K562 (cell line): Measurements from ENCODE around the gene GGT1. TPM values are rescaled to one million over a fixed set of nuclear protein-coding genes. Genes with fewer than 3 reads are reported as not detected.

ENCODE experiments used
- CCNT2 ChIP-seq: IDR thresholded peaks from 2 replicates; pipeline ENCODE4 v1.6.1; 2011; ENCODE audit warnings: borderline replicate concordance, low read depth, mild to moderate bottlenecking, moderate library complexity, mixed read lengths, low read length; ENCODE audit not compliant: insufficient read length; ENCODE audit errors: extremely low read depth
- HDAC1 ChIP-seq, 2 experiments: fragments of 450-650 bp; IDR thresholded peaks; 2 replicates each; pipeline ENCODE4 v1.6.1; 2016 to 2017; ENCODE audit warnings: inconsistent platforms in 1 of 2, mild to moderate bottlenecking in 1 of 2, moderate library complexity in 1 of 2
- JUN ChIP-seq, 2 experiments: sonication (generic) in 1 of 2; formaldehyde crosslinking in 1 of 2; IDR thresholded peaks; 2 replicates each; pipeline versions ENCODE4 v1.6.1 to v1.8.0; 2012 to 2022; ENCODE audit warnings: borderline replicate concordance in 2 of 2, mild to moderate bottlenecking in 2 of 2, improper control_type of control experiment in 1 of 2, low read depth in 1 of 2, low read length in 1 of 2, missing genetic modification reagents in 1 of 2
- MEF2A ChIP-seq: IDR thresholded peaks from 2 replicates; pipeline ENCODE4 v1.6.1; 2011; ENCODE audit warnings: low read depth, mild to moderate bottlenecking, low read length, moderate library complexity; ENCODE audit not compliant: control insufficient read depth
- NONO ChIP-seq, 2 experiments: fragments of 200-400 bp in 1 of 2; fragments of 450-650 bp in 1 of 2; formaldehyde crosslinking in 1 of 2; IDR thresholded peaks; 2 replicates each; pipeline ENCODE4 v1.6.1; 2017; ENCODE audit warnings: low read depth in 2 of 2, mild to moderate bottlenecking in 2 of 2, moderate library complexity in 2 of 2, low read length in 1 of 2
- NR2F6 ChIP-seq: fragments of 450-650 bp; formaldehyde crosslinking; IDR thresholded peaks from 2 replicates; pipeline ENCODE4 v1.4.0; 2020; ENCODE audit warnings: mild to moderate bottlenecking
- PCBP1 ChIP-seq: fragments of 200-400 bp; formaldehyde crosslinking; IDR thresholded peaks from 2 replicates; pipeline ENCODE4 v1.6.1; 2018; ENCODE audit warnings: mild to moderate bottlenecking, low read depth, low read length; ENCODE audit not compliant: poor library complexity, severe bottlenecking
- RAD51 ChIP-seq: fragments of 450-650 bp; IDR thresholded peaks from 2 replicates; pipeline ENCODE4 v1.7.1; 2016; ENCODE audit warnings: low read depth, mild to moderate bottlenecking, borderline replicate concordance
- RBM17 ChIP-seq: fragments of 200-400 bp; formaldehyde crosslinking; IDR thresholded peaks from 2 replicates; pipeline ENCODE4 v1.6.1; 2017; ENCODE audit warnings: low read depth, mild to moderate bottlenecking, low read length, borderline replicate concordance
- TEAD4 ChIP-seq, 2 experiments: sonication (generic) in 1 of 2; formaldehyde crosslinking in 1 of 2; IDR thresholded peaks; 2 replicates each; pipeline versions ENCODE4 v1.6.1 to v1.8.0; 2012 to 2022; ENCODE audit warnings: borderline replicate concordance in 1 of 2, inconsistent platforms in 1 of 2, low read length in 1 of 2, mild to moderate bottlenecking in 1 of 2, missing genetic modification reagents in 1 of 2
- TFAM ChIP-seq: fragments of 250-450 bp; sonication (Bioruptor Pico); conservative IDR thresholded peaks from 2 replicates; pipeline ENCODE4 v1.5.0; 2021; ENCODE audit warnings: mild to moderate bottlenecking, moderate library complexity
- ZBTB8A ChIP-seq: fragments of 450-650 bp; IDR thresholded peaks from 2 replicates; pipeline ENCODE4 v1.6.1; 2018; ENCODE audit warnings: mild to moderate bottlenecking, moderate library complexity; ENCODE audit not compliant: partially characterized antibody
- polyA plus RNA-seq, 8 experiments: library from polyadenylated mRNA; depleted of rRNA in 4 of 8; stranded (reverse) in 5 of 8; unstranded in 3 of 8; fragments of >200 nt; fragmentation: Nextera tagmentation in 2 of 8; fragmentation: Illumina TruSeq in 1 of 8; extraction: Ambion mirVana in 2 of 8; extraction: Trizol in 1 of 8; gene quantifications; 2 replicates each; pipeline versions ENCODE4 v1.2.1 to v1.2.3, GENCODE V29; 2011 to 2014; ENCODE audit warnings: inconsistent platforms in 1 of 8, missing spikeins in 1 of 8
- total RNA-seq, 7 experiments: library from RNA; depleted of rRNA in 6 of 7; stranded (reverse); fragments of >200 nt in 6 of 7; fragmentation: Illumina TruSeq in 2 of 7; extraction: Trizol in 2 of 7; gene quantifications; 2 replicates each; pipeline versions ENCODE4 v1.2.1 to v1.2.3, GENCODE V29; 2011 to 2021; ENCODE audit warnings: low replicate concordance in 1 of 7
- TF ChIP-seq, protein P1 (sequence below): fragments of 450-650 bp; IDR thresholded peaks from 2 replicates; pipeline ENCODE4 v1.6.1; 2016; ENCODE audit warnings: borderline replicate concordance
- TF ChIP-seq, protein P2 (sequence below): sonication (generic); formaldehyde crosslinking; IDR thresholded peaks from 2 replicates; pipeline ENCODE4 v1.8.0; 2022; ENCODE audit warnings: missing genetic modification reagents, mild to moderate bottlenecking, borderline replicate concordance
- TF ChIP-seq, protein P3 (sequence below): sonication (generic); formaldehyde crosslinking; IDR thresholded peaks from 2 replicates; pipeline ENCODE4 v1.8.1; 2023; ENCODE audit warnings: mild to moderate bottlenecking, missing genetic modification reagents
- TF ChIP-seq, protein P4 (sequence below): fragments of 250-450 bp; sonication (Bioruptor Pico); IDR thresholded peaks from 2 replicates; pipeline ENCODE4 v1.8.0; 2021; ENCODE audit warnings: mild to moderate bottlenecking, moderate library complexity
- TF ChIP-seq, protein P5 (sequence below): fragments of 250-450 bp; sonication (Bioruptor Pico); IDR thresholded peaks from 2 replicates; pipeline ENCODE4 v1.5.1; 2021; ENCODE audit warnings: mild to moderate bottlenecking

Gene GGT1
- total and polyA plus RNA-seq, 9 of the 15 experiments (the other 6 are each of a cell fraction or from before 2014, with no cell fraction given), result 0.46 to 11.8 (median 6.9) TPM

DNA sequence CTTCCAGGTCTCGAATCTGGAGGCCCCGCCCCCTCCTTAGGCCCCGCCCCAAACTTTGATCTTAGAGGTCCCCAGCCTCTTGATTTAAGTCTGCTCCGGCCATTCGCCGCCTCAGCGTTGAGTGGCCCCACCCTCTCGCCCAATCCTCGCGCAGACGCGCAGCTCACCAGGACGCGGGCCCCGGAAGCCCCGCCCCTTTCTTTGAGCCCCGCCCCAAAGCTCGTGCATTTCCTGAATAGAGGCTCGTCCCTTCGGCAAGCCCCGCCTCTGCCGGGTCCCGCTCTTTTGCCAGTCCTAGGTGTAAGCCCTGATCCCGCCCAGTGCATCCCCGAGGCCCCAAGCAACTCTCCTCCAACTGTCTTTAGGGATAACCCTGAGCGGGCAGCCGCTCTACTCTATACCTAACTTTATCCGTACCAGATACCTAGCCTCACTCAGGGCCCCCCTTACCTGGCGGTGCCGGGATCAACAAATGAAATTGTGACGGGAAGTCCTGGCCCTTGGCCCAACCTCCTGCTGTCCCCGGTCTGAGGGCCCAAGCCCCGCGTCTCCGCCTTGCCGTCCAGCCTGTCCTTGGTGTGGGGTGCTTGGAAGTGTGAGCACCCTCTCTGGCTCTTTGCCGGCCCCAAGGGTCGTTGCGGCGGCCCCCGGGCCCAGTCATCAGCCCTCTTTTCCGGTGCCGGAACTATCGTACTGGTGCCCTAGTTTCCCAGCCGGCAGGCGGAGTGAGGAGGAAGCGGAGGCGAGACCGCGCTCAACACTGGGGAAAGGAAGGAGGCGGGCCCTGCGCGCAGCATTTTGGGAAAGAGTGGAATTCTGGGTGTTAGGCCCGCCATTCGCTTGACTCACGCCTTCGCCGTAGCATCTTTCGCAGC, 47.6 kb upstream of the GGT1 start, which contains the start of gene SNRPD3 (continued):
- TF ChIP-seq JUN (IDR thresholded peaks at IDR 0.05; ENCODE audit: borderline replicate concordance, low read depth, low read length) (no peak), JUN (CRISPR knock-in tag; IDR thresholded peaks at IDR 0.05; ENCODE audit: borderline replicate concordance) (no peak), PCBP1 (no peak), NR2F6 (no peak), RAD51 (no peak), TFAM (CRISPR knock-in tag) (no peak), RBM17 (no peak), NONO (IDR thresholded peaks at IDR 0.05; ENCODE audit: low read depth in 2 of 2, low read length in 1 of 2) (no peak), MEF2A (no peak), ZBTB8A (no peak), TEAD4 (IDR thresholded peaks at IDR 0.05; ENCODE audit: low read length) (no peak), TEAD4 (CRISPR knock-in tag; IDR thresholded peaks at IDR 0.05; ENCODE audit: borderline replicate concordance) (no peak), HDAC1 (IDR thresholded peaks at IDR 0.05) (no peak), CCNT2 (no peak)
- TF ChIP-seq, protein P1, sequence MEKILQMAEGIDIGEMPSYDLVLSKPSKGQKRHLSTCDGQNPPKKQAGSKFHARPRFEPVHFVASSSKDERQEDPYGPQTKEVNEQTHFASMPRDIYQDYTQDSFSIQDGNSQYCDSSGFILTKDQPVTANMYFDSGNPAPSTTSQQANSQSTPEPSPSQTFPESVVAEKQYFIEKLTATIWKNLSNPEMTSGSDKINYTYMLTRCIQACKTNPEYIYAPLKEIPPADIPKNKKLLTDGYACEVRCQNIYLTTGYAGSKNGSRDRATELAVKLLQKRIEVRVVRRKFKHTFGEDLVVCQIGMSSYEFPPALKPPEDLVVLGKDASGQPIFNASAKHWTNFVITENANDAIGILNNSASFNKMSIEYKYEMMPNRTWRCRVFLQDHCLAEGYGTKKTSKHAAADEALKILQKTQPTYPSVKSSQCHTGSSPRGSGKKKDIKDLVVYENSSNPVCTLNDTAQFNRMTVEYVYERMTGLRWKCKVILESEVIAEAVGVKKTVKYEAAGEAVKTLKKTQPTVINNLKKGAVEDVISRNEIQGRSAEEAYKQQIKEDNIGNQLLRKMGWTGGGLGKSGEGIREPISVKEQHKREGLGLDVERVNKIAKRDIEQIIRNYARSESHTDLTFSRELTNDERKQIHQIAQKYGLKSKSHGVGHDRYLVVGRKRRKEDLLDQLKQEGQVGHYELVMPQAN, result peak; percentile 26; the same call in 1 of the 2 replicates
- TF ChIP-seq, protein P2, sequence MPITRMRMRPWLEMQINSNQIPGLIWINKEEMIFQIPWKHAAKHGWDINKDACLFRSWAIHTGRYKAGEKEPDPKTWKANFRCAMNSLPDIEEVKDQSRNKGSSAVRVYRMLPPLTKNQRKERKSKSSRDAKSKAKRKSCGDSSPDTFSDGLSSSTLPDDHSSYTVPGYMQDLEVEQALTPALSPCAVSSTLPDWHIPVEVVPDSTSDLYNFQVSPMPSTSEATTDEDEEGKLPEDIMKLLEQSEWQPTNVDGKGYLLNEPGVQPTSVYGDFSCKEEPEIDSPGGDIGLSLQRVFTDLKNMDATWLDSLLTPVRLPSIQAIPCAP (CRISPR knock-in tag), result no peak
- TF ChIP-seq, protein P3, sequence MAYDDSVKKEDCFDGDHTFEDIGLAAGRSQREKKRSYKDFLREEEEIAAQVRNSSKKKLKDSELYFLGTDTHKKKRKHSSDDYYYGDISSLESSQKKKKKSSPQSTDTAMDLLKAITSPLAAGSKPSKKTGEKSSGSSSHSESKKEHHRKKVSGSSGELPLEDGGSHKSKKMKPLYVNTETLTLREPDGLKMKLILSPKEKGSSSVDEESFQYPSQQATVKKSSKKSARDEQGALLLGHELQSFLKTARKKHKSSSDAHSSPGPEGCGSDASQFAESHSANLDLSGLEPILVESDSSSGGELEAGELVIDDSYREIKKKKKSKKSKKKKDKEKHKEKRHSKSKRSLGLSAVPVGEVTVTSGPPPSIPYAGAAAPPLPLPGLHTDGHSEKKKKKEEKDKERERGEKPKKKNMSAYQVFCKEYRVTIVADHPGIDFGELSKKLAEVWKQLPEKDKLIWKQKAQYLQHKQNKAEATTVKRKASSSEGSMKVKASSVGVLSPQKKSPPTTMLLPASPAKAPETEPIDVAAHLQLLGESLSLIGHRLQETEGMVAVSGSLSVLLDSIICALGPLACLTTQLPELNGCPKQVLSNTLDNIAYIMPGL, result no peak
- TF ChIP-seq, protein P4, sequence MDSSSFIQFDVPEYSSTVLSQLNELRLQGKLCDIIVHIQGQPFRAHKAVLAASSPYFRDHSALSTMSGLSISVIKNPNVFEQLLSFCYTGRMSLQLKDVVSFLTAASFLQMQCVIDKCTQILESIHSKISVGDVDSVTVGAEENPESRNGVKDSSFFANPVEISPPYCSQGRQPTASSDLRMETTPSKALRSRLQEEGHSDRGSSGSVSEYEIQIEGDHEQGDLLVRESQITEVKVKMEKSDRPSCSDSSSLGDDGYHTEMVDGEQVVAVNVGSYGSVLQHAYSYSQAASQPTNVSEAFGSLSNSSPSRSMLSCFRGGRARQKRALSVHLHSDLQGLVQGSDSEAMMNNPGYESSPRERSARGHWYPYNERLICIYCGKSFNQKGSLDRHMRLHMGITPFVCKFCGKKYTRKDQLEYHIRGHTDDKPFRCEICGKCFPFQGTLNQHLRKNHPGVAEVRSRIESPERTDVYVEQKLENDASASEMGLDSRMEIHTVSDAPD, result no peak
- TF ChIP-seq, protein P5, sequence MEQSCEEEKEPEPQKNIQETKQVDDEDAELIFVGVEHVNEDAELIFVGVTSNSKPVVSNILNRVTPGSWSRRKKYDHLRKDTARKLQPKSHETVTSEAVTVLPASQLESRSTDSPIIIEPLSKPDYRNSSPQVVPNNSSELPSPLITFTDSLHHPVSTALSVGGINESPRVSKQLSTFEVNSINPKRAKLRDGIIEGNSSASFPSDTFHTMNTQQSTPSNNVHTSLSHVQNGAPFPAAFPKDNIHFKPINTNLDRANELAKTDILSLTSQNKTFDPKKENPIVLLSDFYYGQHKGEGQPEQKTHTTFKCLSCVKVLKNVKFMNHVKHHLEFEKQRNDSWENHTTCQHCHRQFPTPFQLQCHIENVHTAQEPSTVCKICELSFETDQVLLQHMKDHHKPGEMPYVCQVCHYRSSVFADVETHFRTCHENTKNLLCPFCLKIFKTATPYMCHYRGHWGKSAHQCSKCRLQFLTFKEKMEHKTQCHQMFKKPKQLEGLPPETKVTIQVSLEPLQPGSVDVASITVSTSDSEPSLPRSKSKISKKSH (CRISPR knock-in tag), result no peak
